Subcutaneous adipose tissue (tissue), 4 donors: ENCODE results near the gene TFDP1. TPM values are rescaled to one million over a fixed set of nuclear protein-coding genes. Genes with fewer than 3 reads are reported as not detected.

Experiments used
- total RNA-seq, 4 donors: library from RNA; depleted of rRNA; stranded (reverse); fragments of >200 nt; gene quantifications; one replicate each; pipeline ENCODE4 v1.1.0, GENCODE V29; 2016
- TF ChIP-seq, protein P1 (sequence below): fragments of 450-650 bp; IDR thresholded peaks from one replicate; pipeline ENCODE4 v1.5.1; 2016; ENCODE audit warnings: low read depth, mild to moderate bottlenecking, control low read depth, antibody characterized with exemption, moderate library complexity

TFDP1 gene
- total RNA-seq, 4 donors from 2014 or later, result 26.2 to 59.5 (median 27.8) TPM

DNA sequence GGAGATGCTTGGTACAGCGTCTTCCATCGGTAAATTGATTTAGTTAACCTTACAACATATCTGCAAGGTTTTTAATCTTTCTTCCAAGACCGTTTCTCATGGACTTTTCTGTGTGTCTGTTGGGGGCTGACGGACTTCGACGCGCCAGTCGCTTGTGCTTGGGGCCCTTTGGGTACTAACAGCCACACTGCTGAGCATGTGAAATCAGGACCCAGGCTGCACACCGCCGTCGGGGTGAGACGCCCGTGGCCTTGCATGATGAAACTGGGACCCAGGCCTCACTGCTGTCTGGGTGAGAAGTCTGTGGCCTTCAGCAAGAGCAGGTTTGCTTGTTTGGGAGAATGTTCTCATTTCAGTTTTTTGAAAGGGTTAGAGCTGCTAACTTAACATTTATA, 63.7 kb downstream of the TFDP1 start:
- TF ChIP-seq, protein P1, sequence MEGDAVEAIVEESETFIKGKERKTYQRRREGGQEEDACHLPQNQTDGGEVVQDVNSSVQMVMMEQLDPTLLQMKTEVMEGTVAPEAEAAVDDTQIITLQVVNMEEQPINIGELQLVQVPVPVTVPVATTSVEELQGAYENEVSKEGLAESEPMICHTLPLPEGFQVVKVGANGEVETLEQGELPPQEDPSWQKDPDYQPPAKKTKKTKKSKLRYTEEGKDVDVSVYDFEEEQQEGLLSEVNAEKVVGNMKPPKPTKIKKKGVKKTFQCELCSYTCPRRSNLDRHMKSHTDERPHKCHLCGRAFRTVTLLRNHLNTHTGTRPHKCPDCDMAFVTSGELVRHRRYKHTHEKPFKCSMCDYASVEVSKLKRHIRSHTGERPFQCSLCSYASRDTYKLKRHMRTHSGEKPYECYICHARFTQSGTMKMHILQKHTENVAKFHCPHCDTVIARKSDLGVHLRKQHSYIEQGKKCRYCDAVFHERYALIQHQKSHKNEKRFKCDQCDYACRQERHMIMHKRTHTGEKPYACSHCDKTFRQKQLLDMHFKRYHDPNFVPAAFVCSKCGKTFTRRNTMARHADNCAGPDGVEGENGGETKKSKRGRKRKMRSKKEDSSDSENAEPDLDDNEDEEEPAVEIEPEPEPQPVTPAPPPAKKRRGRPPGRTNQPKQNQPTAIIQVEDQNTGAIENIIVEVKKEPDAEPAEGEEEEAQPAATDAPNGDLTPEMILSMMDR, result no peak

GRCh38 chr13:113649212-113649611, 64.7 kb downstream of the TFDP1 start:
- TF ChIP-seq, protein P1, result no peak

- TF ChIP-seq, protein P1, result no peak
Measured at GRCh38 chr13:113650275-113650674, 65.7 kb downstream of the TFDP1 start.

DNA sequence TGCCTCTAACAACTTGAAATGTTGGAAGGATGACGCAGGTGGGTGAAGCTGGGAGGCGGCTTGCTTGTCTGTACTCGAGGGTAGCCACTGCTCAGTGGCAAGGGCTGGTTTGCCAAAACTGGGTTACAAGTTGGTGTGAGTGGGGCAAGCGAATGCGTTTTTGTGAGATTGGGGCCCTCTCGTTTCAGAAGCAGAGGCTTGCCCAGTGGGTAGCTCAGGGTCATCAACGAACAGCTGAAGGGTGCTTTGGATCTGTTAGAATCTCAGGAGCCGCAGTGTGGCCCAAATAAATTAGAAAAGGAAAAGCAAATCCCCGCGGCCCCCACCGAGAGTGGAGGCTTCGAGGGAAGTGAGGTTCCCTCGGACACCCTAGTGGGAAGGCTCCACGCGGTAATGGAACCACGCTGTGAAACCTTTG, 66.2 kb downstream of the TFDP1 start:
- TF ChIP-seq, protein P1, result no peak

GRCh38 chr13:113651511-113652403, 67.2 kb downstream of the TFDP1 start:
- TF ChIP-seq, protein P1, result no peak

DNA sequence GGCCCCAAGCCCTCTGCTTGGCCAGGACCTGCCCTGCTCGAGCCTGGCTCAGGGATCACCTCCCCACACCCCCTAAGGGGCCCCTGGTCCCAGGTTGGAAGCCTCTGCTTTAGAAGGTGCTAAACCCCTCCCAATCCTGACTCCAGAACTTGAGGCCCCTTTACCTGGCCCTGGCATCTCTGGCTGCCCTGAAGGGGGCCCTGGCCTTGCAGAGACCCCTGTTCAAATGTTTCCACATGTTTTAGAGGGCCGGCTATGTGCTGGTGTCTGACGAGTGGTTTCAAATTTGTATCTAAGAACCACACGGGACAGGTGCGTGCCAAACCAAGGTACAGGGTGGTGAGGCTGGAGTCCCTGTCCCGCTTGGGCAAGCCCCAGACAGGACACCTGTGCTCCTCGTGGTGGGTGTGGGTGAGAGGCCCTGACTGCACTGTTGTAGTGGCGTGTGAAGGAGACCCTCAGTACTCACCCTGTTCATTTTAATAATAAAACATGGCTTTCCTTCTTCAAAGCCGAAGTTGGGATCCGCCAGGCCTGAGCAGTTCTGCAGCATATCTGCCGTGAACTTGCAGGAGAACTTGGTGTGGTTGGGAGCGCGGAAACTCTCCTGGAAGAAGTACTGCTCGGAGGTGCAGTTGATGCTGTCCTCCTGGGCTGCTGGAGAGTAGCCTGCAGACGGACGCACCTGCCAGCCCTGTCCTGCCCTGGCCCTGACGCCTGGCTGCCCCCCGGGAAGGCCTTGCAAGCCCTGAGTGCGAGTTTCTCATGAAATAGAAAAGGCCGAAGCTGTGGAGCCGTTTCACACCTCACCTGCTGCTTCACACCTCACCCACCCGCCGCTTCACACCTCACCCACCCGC, 68.1 kb downstream of the TFDP1 start:
- TF ChIP-seq, protein P1, result no peak
